Breast epithelium (tissue), 4 donors: ENCODE measurements around the gene MRPL49. TPM values are rescaled to one million over a fixed set of nuclear protein-coding genes. Genes with fewer than 3 reads are reported as not detected.
"Not testable (repeated sequence)": the region's sequence is repeated elsewhere in the genome, so short reads cannot be mapped to it uniquely, and the experiment has no call there.

Experiments
- DNase-seq, 2 donors: peaks; one replicate each; pipeline ENCODE4 v3.0.0-alpha.2; 2019; ENCODE audit warnings: low spot score in 2 of 2
- H3K27ac ChIP-seq, 2 donors: fragments of 200-600 bp; sonication (generic) in 1 of 2; one replicate each; pipeline ENCODE4 v1.5.1; 2016 to 2019; ENCODE audit warnings: mild to moderate bottlenecking in 1 of 2
- H3K27me3 ChIP-seq, 2 donors: fragments of 200-600 bp; sonication (generic) in 1 of 2; one replicate each; pipeline versions ENCODE4 v1.5.1 to v1.6.0; 2017 to 2019; ENCODE audit warnings: control low read depth in 1 of 2, mild to moderate bottlenecking in 1 of 2
- H3K36me3 ChIP-seq: fragments of 200-600 bp; one replicate; pipeline ENCODE4 v1.5.1; 2019
- H3K4me1 ChIP-seq, 2 donors: fragments of 200-600 bp; sonication (generic); one replicate each; pipeline ENCODE4 v1.5.1; 2016 to 2019; ENCODE audit warnings: control low read depth in 1 of 2
- H3K4me3 ChIP-seq, 3 donors: fragments of 200-600 bp; sonication (generic); 1 replicate in 2 of 3; 2 replicates in 1 of 3; pipeline ENCODE4 v1.5.1; 2016 to 2019; ENCODE audit warnings: mild to moderate bottlenecking in 3 of 3, moderate library complexity in 2 of 3
- H3K9me3 ChIP-seq, 2 donors: fragments of 200-600 bp; sonication (generic) in 1 of 2; one replicate each; pipeline ENCODE4 v1.5.1; 2016 to 2019; ENCODE audit warnings: control low read depth in 1 of 2
- CTCF ChIP-seq, 3 donors: fragments of 450-650 bp; IDR thresholded peaks; one replicate each; pipeline ENCODE4 v1.5.1; 2016 to 2017; ENCODE audit warnings: antibody characterized with exemption in 3 of 3, mild to moderate bottlenecking in 3 of 3, moderate library complexity in 3 of 3
- POLR2A ChIP-seq: fragments of 450-650 bp; IDR thresholded peaks from one replicate; pipeline ENCODE4 v1.6.1; 2016; ENCODE audit warnings: antibody characterized with exemption, mild to moderate bottlenecking, moderate library complexity
- POLR2AphosphoS5 ChIP-seq, 3 donors: sonication (generic); formaldehyde crosslinking; IDR thresholded peaks; one replicate each; pipeline ENCODE4 v1.6.1; 2017; ENCODE audit warnings: antibody characterized with exemption in 3 of 3
- intact Hi-C: fragments of 100-400 bp; cut with DNase I; formaldehyde crosslinking; loops from one replicate; pipeline ENCODE4 v1.15.1; 2023; ENCODE audit warnings: low total_unique reads
- total RNA-seq, 3 donors: library from RNA; depleted of rRNA; stranded (reverse); fragments of >200 nt; gene quantifications; one replicate each; pipeline ENCODE4 v1.1.0, GENCODE V29; 2016

The MRPL49 gene
- total RNA-seq, 3 donors from 2014 or later = 66.2 to 92.6 (median 72.8) TPM

- no peak for TF ChIP-seq POLR2A
- no peak for TF ChIP-seq POLR2AphosphoS5 (IDR thresholded peaks at IDR 0.05)
- no peak for TF ChIP-seq CTCF (IDR thresholded peaks at IDR 0.05)
- intact Hi-C loops = no loop called here
- Histone ChIP-seq H3K4me1 (no peaks in the 10 kb centered on the region), H3K4me3 (no peak overlapping the region), H3K27ac (no peak overlapping the region), H3K27me3 (no peaks in the 10 kb centered on the region), H3K36me3 (no peaks in the 10 kb centered on the region), H3K9me3 (no peaks in the 10 kb centered on the region)
- peak in 1 of 2 donors; percentile 45 for DNase-seq
These were observed 26.5 kb downstream of the MRPL49 start for GRCh38 chr11:65148657-65149056.

- not testable (repeated sequence) for H3K27me3 ChIP-seq, H3K36me3 ChIP-seq, H3K4me3 ChIP-seq, H3K9me3 ChIP-seq, H3K4me1 ChIP-seq
- peak in 1 of 2 donors; percentile 33 for DNase-seq
- peak overlapping the region; percentile 86 to 90 for H3K27ac ChIP-seq
- intact Hi-C loops = loop anchor here (5.0 kb wide), 1 partner anchor 697 kb away; no protein-coding TSS in a partner anchor
These were observed 28.0 kb downstream of the MRPL49 start for GRCh38 chr11:65150131-65150508.

- Histone ChIP-seq H3K4me3 (no peak overlapping the region), H3K36me3 (no peaks in the 10 kb centered on the region), H3K27ac (peak overlapping the region; percentile 86 to 90), H3K27me3 (no peaks in the 10 kb centered on the region), H3K4me1 (no peaks in the 10 kb centered on the region), H3K9me3 (no peaks in the 10 kb centered on the region)
- TF ChIP-seq POLR2AphosphoS5 (IDR thresholded peaks at IDR 0.05) (peak; percentile 58 to 68 (median 59)), CTCF (IDR thresholded peaks at IDR 0.05) (peak in 1 of 3 donors; percentile 55), POLR2A (no peak)
- DNase-seq = peak; percentile 97
- intact Hi-C loops = loop anchor here (5.0 kb wide), 1 partner anchor 697 kb away; no protein-coding TSS in a partner anchor
These were observed 28.6 kb downstream of the MRPL49 start for GRCh38 chr11:65150509-65151299.

- Histone ChIP-seq H3K27me3 (no peaks in the 10 kb centered on the region), H3K4me3 (no peak overlapping the region), H3K27ac (peak overlapping the region; percentile 86 to 90), H3K36me3 (no peaks in the 10 kb centered on the region), H3K9me3 (no peaks in the 10 kb centered on the region), H3K4me1 (no peaks in the 10 kb centered on the region)
- TF ChIP-seq POLR2AphosphoS5 (IDR thresholded peaks at IDR 0.05) (no peak), POLR2A (no peak), CTCF (IDR thresholded peaks at IDR 0.05) (no peak)
- DNase-seq = no peak
- intact Hi-C loops = loop anchor here (5.0 kb wide), 1 partner anchor 696 kb away; no protein-coding TSS in a partner anchor
These were observed 29.3 kb downstream of the MRPL49 start for GRCh38 chr11:65151331-65151899.

- intact Hi-C loops = loop anchor here (5.0 kb wide), 1 partner anchor 695 kb away; no protein-coding TSS in a partner anchor
These were observed 30.0 kb downstream of the MRPL49 start for GRCh38 chr11:65152122-65152521.

More at GRCh38 chr11:65152122-65152521, 30.0 kb downstream of the MRPL49 start:
- DNase-seq = no peak
- Histone ChIP-seq H3K4me1 (no peaks in the 10 kb centered on the region), H3K27ac (peak overlapping the region in 1 of 2 donors; percentile 90), H3K4me3 (no peak overlapping the region), H3K9me3 (no peaks in the 10 kb centered on the region), H3K27me3 (no peaks in the 10 kb centered on the region), H3K36me3 (no peaks in the 10 kb centered on the region)
- TF ChIP-seq POLR2AphosphoS5 (IDR thresholded peaks at IDR 0.05) (no peak), CTCF (IDR thresholded peaks at IDR 0.05) (no peak), POLR2A (no peak)
